HG03159 (cell line): ENCODE measurements around the gene JAZF1.

Source experiments
- ATAC-seq: cut with Tn5 transposase; IDR thresholded peaks from one replicate; pipeline ENCODE4 v1.9.1; 2021; ENCODE audit warnings: mild to moderate bottlenecking, moderate library complexity; ENCODE audit not compliant: unreplicated experiment

The JAZF1 gene

DNA sequence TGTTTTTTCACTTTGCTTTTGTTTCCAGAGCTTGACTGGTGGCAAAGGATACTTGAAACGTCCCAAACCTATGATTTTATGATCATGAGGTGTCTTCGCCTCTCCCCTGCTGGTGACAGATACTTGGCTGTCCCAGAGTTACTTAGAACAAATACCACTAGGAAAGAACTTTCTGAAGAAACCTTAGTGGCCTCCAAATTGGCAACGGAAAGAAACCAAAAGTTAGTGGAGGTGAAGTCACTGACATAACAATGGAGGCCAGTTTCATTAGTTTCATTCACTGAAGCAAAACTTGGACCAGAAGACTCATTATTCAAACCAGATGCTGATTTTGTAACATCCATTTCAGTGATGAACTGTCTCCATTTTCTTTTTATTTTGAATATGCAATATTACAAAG is 68.6 kb downstream of the JAZF1 start:
- ATAC-seq, result no peak

- ATAC-seq, result no peak
Measured at GRCh38 chr7:28110427-28111012, 70.1 kb downstream of the JAZF1 start.

GRCh38 chr7:28108747-28109146 is 71.8 kb downstream of the JAZF1 start:
- ATAC-seq, result no peak

DNA sequence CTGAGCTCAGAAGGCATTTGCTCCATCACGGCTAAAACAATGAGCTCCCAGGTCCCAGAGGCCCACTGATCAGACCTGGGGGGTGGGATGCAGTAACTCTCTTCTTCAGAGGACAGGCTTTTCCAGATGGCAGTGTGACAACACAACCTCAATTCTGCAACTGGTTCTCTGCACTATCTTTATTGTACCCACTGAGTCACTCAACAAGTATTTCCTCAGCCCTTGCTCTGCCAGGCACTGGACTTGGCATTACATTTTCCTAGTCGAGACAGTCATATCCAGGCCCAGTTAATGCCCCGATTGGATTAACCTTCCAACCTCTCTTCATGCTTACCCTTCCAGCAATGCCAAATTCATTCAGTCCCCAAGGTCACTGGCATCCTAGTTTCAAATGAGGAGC is 72.6 kb downstream of the JAZF1 start:
- ATAC-seq, result no peak

- no peak for ATAC-seq
Measured at GRCh38 chr7:28106321-28106829, 74.2 kb downstream of the JAZF1 start.

DNA sequence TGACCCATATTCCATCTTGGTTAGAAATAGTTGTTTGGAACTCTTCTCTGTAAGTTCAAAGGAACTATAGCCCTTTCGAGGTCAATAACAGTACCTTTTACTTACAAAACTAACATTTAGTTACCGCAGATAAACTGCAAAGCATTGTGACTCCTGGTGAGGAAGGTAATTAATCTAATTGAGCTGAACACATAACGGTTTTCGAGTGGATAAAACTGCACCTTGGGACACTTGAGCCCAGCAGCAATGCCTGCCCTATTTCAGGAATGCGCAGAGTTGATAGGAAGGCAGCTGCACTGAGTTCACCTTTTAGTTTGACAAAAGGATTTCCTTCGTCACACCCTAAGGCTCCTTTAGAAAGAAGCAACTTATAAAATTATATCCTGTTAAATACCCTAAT is 75.4 kb downstream of the JAZF1 start:
- ATAC-seq, result no peak

DNA sequence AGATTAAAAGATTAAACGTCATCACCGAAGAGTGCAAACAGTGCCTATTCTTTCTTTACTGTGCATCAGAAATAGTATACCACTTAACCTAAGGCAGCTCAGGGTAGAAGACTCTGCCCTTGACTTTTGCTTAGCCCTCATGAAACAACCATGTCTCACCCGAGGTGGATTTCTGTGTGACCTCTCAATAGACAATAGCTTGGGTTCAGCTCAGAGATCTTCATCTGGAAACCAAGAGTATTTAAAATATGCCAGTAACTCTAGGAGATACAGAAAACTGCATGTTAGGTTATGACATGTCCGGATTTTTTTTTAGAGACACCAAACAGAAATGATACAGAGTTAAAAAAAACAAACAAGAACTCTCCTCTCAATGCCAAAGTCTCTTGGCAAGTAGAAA is 75.8 kb downstream of the JAZF1 start:
- ATAC-seq, result no peak

GRCh38 chr7:28104041-28104541 is 76.5 kb downstream of the JAZF1 start:
- no peak for ATAC-seq

DNA sequence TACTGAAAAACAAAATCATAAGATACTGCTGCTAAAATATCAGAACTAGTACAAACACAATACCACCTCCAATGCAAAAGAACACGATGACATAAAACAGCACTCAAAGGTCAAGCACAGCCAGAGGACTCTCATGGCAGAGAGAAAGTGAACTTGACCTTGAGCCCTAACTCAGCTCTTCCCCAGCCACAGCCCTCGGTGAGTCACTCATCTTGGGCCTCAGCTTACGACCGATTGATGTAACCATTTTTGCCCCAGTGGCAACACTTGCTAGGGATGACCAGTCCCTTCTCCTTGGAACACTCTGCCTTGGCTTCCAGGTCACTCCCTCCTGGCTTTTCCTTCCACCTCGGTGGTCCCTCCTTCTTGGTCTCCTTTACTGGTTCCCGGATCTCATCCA is 77.8 kb downstream of the JAZF1 start:
- no peak for ATAC-seq

DNA sequence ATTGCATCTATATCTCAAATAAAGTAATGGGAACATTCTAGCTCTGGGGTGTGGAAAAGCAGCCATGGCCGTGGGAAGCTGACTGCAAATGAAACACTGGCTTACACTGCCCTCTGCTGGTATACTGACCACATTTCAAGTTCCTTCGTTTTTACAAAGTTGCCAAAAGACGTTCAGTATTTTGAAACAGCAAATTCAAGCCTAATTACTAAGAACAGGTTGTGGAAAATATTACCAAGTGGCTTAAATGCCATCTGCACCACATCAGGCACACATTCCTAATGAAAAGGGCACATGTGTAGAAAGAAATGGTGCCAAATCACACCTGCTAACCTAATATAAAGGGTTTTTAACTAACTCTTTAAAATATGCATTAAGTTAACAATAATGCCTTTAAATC is 83.9 kb downstream of the JAZF1 start:
- no peak for ATAC-seq

- no peak for ATAC-seq
Measured at GRCh38 chr7:28095231-28095630, 85.4 kb downstream of the JAZF1 start.

DNA sequence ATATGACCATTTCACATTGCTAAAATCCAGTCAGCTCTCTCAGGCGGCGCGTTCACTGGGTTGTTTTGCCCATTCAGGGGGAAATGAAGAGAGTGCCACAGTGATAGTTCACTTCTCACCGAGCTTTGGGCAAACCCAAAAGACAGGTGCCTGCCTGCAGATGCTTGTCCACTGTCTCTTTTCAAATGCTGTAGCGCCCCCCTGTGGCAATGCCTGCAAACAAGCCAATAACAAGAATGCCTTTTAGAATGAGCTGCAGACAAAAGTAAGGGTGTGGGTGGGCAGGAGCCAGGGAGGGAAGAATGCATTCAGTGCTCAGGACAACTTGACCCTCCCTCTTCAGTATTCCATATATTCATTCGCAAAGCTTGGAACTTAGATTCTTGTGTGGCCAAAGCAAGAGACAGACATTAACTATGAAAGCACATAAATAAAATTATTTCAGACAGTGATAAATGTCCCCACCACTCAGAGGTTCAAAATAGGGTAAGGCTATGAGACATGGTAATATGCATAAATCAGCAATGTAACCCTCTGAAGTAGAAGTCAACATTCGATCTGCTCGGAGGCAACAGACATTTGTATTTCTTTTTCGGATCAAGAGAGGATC is 86.9 kb downstream of the JAZF1 start:
- ATAC-seq, result no peak

- no peak for ATAC-seq
Measured at GRCh38 chr7:28091190-28091589, 89.4 kb downstream of the JAZF1 start.

GRCh38 chr7:28088901-28089714 is 91.5 kb downstream of the JAZF1 start:
- ATAC-seq, result no peak

- no peak for ATAC-seq
Measured at GRCh38 chr7:28088032-28088431, 92.6 kb downstream of the JAZF1 start.

DNA sequence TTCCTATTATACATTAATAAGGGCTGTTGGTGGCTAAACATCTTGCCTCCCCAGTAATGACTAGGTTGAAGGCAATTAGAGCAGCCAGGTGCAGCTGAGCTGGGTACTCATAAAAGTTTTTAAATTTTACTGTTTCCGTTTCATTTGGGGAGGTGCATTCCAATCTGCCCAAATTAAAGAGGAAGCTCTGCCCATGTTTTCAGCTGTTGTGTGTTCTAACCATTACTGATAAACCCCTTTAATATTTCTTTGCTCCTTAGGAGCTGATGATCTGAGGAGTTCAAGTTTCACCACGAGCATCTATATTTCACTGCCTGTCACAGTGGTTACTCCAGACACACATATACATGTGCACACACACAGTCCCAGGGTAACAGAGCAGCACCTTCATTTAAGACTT is 94.4 kb downstream of the JAZF1 start:
- no peak for ATAC-seq

DNA sequence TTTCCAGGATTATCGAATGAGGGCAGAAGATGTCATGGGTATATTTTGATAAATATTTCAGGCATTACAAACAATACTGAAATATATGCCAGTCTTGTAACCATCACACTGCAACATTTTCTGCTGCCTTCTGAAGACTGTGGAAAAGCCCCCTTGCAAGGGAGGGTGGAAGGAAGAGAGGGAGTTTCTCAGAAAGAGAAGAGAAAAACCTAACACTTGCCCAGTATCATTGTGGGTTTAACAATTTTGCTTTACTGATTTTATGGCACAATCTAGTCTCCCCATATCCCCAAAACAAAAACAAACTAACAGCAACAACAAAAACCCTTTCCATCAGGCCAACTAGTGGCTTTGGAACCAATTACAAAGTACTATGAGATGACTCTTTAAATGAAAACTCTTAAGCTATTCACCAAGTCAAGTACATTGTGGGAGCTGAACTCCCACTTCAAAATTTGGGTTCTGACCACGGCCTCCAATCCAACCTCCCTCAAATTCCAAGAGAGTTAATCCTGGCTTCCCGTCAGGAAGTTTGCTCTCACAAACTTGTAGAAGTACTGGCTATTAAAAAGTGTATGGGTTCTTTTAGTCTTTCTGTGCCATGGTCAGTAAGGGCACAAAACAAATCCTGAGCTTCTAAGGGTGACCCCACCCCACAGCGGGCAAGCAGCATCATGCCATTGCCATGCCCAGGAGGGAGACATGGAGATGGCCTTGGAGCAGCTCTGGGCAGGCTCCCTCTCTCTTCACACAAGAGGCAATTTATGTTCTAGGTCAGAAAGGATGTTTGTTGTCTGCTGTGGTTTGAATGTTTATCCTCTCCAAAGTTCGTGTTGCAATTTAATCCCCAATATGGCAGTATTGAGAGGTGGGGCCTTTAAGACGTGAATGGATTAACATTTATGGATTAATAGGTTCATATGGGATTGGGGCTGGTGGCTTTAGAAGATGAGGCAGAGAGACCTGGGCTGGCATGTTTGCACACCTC is 96.3 kb downstream of the JAZF1 start:
- no peak for ATAC-seq

DNA sequence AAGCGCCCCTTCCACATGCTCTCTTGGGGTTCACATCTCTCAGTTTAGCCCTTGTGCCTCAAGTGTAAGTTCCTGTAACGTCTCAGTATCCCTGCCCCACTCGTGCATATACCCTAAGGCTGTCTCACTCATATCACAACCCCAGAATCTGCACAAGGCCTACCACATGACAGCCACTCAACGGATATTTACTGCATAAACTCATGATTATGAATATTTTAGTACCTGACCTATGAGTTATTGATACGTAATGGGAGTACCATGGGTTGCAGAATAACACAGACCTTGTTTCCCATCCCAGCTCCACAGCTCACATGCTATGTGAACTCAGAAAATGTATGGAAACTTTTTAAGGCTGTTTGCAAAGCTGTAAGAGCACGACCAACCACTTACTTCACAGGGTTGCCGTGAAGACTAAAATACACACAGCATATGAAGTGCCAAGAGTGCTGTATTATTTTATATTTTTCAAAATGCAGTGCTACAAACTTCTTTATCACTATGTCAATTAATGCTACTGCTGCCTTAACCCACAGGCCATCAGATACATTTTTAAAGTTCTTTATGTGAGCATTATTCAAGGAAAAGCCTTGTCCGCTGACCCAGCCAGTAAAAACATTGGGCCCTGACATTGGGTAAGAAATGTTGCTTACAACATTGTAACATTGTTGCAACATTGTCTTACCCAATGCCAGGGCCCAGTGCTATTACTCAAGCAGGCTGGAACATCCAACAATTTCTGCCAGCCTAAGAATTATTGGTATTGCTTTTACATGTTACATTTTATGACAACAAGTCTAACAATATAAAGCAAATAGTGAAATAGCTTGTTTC is 97.2 kb downstream of the JAZF1 start:
- ATAC-seq, result no peak

GRCh38 chr7:28082071-28082470 is 98.5 kb downstream of the JAZF1 start:
- no peak for ATAC-seq

- ATAC-seq, result no peak
Measured at GRCh38 chr7:28081016-28081415, 99.6 kb downstream of the JAZF1 start.
